Measurements from ENCODE around the gene IQSEC1. TPM values are rescaled to one million over a fixed set of nuclear protein-coding genes. Genes with fewer than 3 reads are reported as not detected.

Gene IQSEC1
- total RNA-seq, 1 donor from 2014 or later: 148 TPM

GRCh38 chr3:12980596-12981290 is 92.5 kb downstream of the IQSEC1 start:
- no peak overlapping the region for H3K4me3 ChIP-seq
- no peaks in the 10 kb centered on the region for H3K4me1 ChIP-seq
- no peak for DNase-seq (ENCODE audit: low spot score in 2 of 2)
- H3K27ac ChIP-seq: no peak overlapping the region
- no peak for TF ChIP-seq CTCF (IDR thresholded peaks at IDR 0.05)
- no peaks in the 10 kb centered on the region for H3K9me3 ChIP-seq
- no peaks in the 10 kb centered on the region for H3K36me3 ChIP-seq
- H3K27me3 ChIP-seq: no peaks in the 10 kb centered on the region
- intact Hi-C loops (cut with DNase I): loop anchor here (10.0 kb wide), 1 partner anchor 86 kb away; no protein-coding TSS in a partner anchor

- Histone ChIP-seq H3K4me1 (no peaks in the 10 kb centered on the region), H3K4me3 (no peak overlapping the region), H3K27me3 (no peaks in the 10 kb centered on the region), H3K27ac (no peak overlapping the region), H3K9me3 (no peaks in the 10 kb centered on the region), H3K36me3 (no peaks in the 10 kb centered on the region)
- intact Hi-C loops (cut with DNase I): loop anchor here (10.0 kb wide), 1 partner anchor 85 kb away; no protein-coding TSS in a partner anchor
- no peak for TF ChIP-seq CTCF (IDR thresholded peaks at IDR 0.05)
- DNase-seq (ENCODE audit: low spot score in 2 of 2): no peak
Observed at GRCh38 chr3:12979947-12980487, 93.2 kb downstream of the IQSEC1 start.

GRCh38 chr3:12979151-12979946 is 93.9 kb downstream of the IQSEC1 start:
- H3K9me3 ChIP-seq: no peaks in the 10 kb centered on the region
- H3K36me3 ChIP-seq: no peaks in the 10 kb centered on the region
- no peak for TF ChIP-seq CTCF (IDR thresholded peaks at IDR 0.05)
- DNase-seq (ENCODE audit: low spot score in 2 of 2): no peak
- no peaks in the 10 kb centered on the region for H3K27me3 ChIP-seq
- H3K27ac ChIP-seq: no peak overlapping the region
- H3K4me1 ChIP-seq: no peaks in the 10 kb centered on the region
- intact Hi-C loops (cut with DNase I): no loop called here
- H3K4me3 ChIP-seq: no peak overlapping the region

GRCh38 chr3:12978682-12979081 is 94.5 kb downstream of the IQSEC1 start:
- no peak for TF ChIP-seq CTCF (IDR thresholded peaks at IDR 0.05)
- Histone ChIP-seq H3K27me3 (no peaks in the 10 kb centered on the region), H3K9me3 (no peaks in the 10 kb centered on the region), H3K4me3 (no peak overlapping the region), H3K4me1 (no peaks in the 10 kb centered on the region), H3K36me3 (no peaks in the 10 kb centered on the region), H3K27ac (no peak overlapping the region)
- intact Hi-C loops (cut with DNase I): no loop called here
- no peak for DNase-seq (ENCODE audit: low spot score in 2 of 2)

- intact Hi-C loops (cut with DNase I): no loop called here
- no peak overlapping the region for H3K4me3 ChIP-seq
- H3K27me3 ChIP-seq: no peaks in the 10 kb centered on the region
- H3K9me3 ChIP-seq: no peaks in the 10 kb centered on the region
- no peak for TF ChIP-seq CTCF (IDR thresholded peaks at IDR 0.05)
- no peak for DNase-seq (ENCODE audit: low spot score in 2 of 2)
- no peak overlapping the region for H3K27ac ChIP-seq
- no peaks in the 10 kb centered on the region for H3K36me3 ChIP-seq
- no peaks in the 10 kb centered on the region for H3K4me1 ChIP-seq
Observed at GRCh38 chr3:12977117-12977808, 96.0 kb downstream of the IQSEC1 start.
